Measurements from ENCODE around the gene VPS11. TPM values are rescaled to one million over a fixed set of nuclear protein-coding genes. Genes with fewer than 3 reads are reported as not detected.

VPS11 gene
- total and polyA plus RNA-seq, 11 donors = 18.7 to 33.3 (median 21.7) TPM

DNA sequence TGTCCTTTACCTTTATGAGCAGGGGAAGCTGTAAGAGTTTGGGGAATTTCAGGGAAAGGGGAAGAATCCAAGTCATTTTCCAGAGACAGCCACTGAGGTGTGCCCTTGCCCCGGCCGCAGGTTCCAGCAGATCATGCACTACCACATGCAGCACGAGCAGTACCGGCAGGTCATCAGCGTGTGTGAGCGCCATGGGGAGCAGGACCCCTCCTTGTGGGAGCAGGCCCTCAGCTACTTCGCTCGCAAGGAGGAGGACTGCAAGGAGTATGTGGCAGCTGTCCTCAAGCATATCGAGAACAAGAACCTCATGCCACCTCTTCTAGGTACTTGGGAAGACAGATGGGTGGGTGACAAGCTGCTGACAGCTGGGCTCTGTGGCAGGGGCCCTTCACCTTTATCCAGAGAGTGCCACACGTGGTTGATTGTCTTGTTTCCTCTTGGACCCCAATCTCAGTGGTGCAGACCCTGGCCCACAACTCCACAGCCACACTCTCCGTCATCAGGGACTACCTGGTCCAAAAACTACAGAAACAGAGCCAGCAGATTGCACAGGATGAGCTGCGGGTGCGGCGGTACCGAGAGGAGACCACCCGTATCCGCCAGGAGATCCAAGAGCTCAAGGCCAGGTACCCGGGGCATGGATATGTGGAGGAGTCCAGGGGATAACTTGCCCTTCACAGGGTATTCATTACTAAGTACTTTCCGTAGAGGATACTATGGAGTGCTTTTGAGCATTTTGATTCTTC lies 11.2 kb downstream of the VPS11 start:
- 91 to 96% (median 93%) methylated on average over 15 to 19 of the region's 19 CpGs for WGBS, 4 donors
- H3K9me3 ChIP-seq = no peaks in the 10 kb centered on the region
- no peak for ATAC-seq
- TF ChIP-seq POLR2A (IDR thresholded peaks at IDR 0.05) = no peak
- TF ChIP-seq CTCF (IDR thresholded peaks at IDR 0.05) = no peak
- peaks cover 0 to 11% (median 0%) of the 10 kb centered on the region in 12 donors for H3K4me1 ChIP-seq
- H3K36me3 ChIP-seq = peaks cover 5 to 90% (median 88%) of the 10 kb centered on the region in 9 donors
- intact Hi-C loops (cut with DNase I) = no loop called here
- H3K27me3 ChIP-seq = no peaks in the 10 kb centered on the region
- H3K27ac ChIP-seq = no peak overlapping the region
- peak in 1 of 5 donors; percentile 8 for DNase-seq
- H3K4me3 ChIP-seq = no peak overlapping the region

- H3K4me1 ChIP-seq = peaks cover 0 to 29% (median 11%) of the 10 kb centered on the region in 12 donors
- no peaks in the 10 kb centered on the region for H3K9me3 ChIP-seq
- intact Hi-C loops (cut with DNase I) = loop anchor here in 1 of 10 donors (10.0 kb wide), 1 partner anchor 113 kb away; no protein-coding TSS in a partner anchor
- TF ChIP-seq CTCF (IDR thresholded peaks at IDR 0.05) (no peak), POLR2A (IDR thresholded peaks at IDR 0.05) (no peak)
- WGBS, 4 donors = 65 to 74% (median 67%) methylated on average over 7 of the region's 7 CpGs
- peaks cover 5 to 61% (median 59%) of the 10 kb centered on the region in 9 donors for H3K36me3 ChIP-seq
- DNase-seq (no peak), ATAC-seq (no peak)
- no peak overlapping the region for H3K4me3 ChIP-seq
- no peaks in the 10 kb centered on the region for H3K27me3 ChIP-seq
- H3K27ac ChIP-seq = peak overlapping the region in 1 of 12 donors; percentile 56
Measured at GRCh38 chr11:119081682-119082260, 14.2 kb downstream of the VPS11 start.

- TF ChIP-seq POLR2A (IDR thresholded peaks at IDR 0.05) (peak in 1 of 2 donors; percentile 47), CTCF (IDR thresholded peaks at IDR 0.05) (no peak)
- Histone ChIP-seq H3K27ac (peak within 1 kb of the TSS; percentile 73 to 98 (median 91)), H3K4me3 (peak within 1 kb of the TSS; percentile 49 to 89 (median 77)), H3K4me1 (peaks cover 0 to 33% (median 11%) of the 10 kb centered on the region in 12 donors), H3K27me3 (no peaks in the 10 kb centered on the region), H3K36me3 (peaks cover 0 to 34% (median 28%) of the 10 kb centered on the region in 9 donors), H3K9me3 (no peaks in the 10 kb centered on the region)
- DNase-seq = peak; percentile 92 to 97 (median 95)
- 0 to 1% (median 1%) methylated on average over 34 to 45 of the region's 45 CpGs for WGBS, 4 donors
- ATAC-seq = peak; percentile 95 to 98 (median 98)
- intact Hi-C loops (cut with DNase I) = loop anchor here in 1 of 10 donors (2.0 to 10.0 kb wide), 2 partner anchors 28 to 110 kb away; partner anchors contain the start of gene HYOU1
Measured at GRCh38 chr11:119084663-119085436, 17.2 kb downstream of the VPS11 start, which contains the start of gene HMBS. Gene HMBS (plus strand): TSS chr11:119084881. CDS start chr11:119085034, 153 bp downstream.

Measured in heart left ventricle (tissue), 16 donors.